SK-N-SH (cell line): Measurements from ENCODE around the gene TNFAIP8L2. TPM values are rescaled to one million over a fixed set of nuclear protein-coding genes. Genes with fewer than 3 reads are reported as not detected.

Experiments
- CTCF ChIA-PET: fragments of 300-600, 350-600 bp; formaldehyde crosslinking; extraction: SDS; loops from one replicate; lab custom pipeline; 2021; lab: Yijun Ruan, JAX
- POLR2A ChIA-PET: fragments of 350-600 bp; sonication (Branson Sonifier 250); formaldehyde crosslinking; extraction: SDS; loops from one replicate; lab custom pipeline; 2020; ENCODE audit warnings: antibody characterized with exemption, inconsistent platforms; lab: Yijun Ruan, JAX
- DNase-seq: peaks from one replicate; pipeline ENCODE4 v3.0.0; 2012
- H2AFZ ChIP-seq: fragments of 200-600 bp; sonication (generic); 2 replicates; pipeline ENCODE4 v1.8.1; 2016; ENCODE audit warnings: antibody characterized with exemption, mild to moderate bottlenecking, low read depth
- H3F3A ChIP-seq: fragments of 200-600 bp; sonication (generic); replicated peaks from 2 replicates; pipeline ENCODE3; 2016; ENCODE audit warnings: antibody characterized with exemption, mild to moderate bottlenecking; ENCODE audit not compliant: insufficient read depth
- H3K27ac ChIP-seq, 2 experiments: fragments of 200-500 bp in 1 of 2; fragments of 200-600 bp in 1 of 2; sonication (Bioruptor generic) in 1 of 2; sonication (generic), shearing (Covaris generic) in 1 of 2; 2 replicates each; pipeline versions ENCODE4 v1.5.1 to v1.6.1; 2014 to 2016; ENCODE audit warnings: low read depth in 2 of 2, inconsistent platforms in 1 of 2, low read length in 1 of 2, mild to moderate bottlenecking in 1 of 2, mixed read lengths in 1 of 2
- H3K27me3 ChIP-seq: fragments of 200-600 bp; sonication (generic), shearing (Covaris generic); 2 replicates; pipeline ENCODE4 v1.6.1; 2016; ENCODE audit warnings: mixed run types; ENCODE audit not compliant: insufficient read depth
- H3K36me3 ChIP-seq, 2 experiments: fragments of 200-500 bp in 1 of 2; fragments of 200-600 bp in 1 of 2; sonication (Bioruptor generic) in 1 of 2; sonication (generic) in 1 of 2; replicated peaks in 1 of 2; 2 replicates each; pipeline versions ENCODE3 to v1.5.1; 2014 to 2016; ENCODE audit warnings: low read length in 1 of 2, mild to moderate bottlenecking in 1 of 2; ENCODE audit not compliant: insufficient read depth in 2 of 2, control insufficient read depth in 1 of 2
- H3K4me1 ChIP-seq, 2 experiments: fragments of 200-500 bp in 1 of 2; fragments of 200-600 bp in 1 of 2; sonication (Bioruptor generic) in 1 of 2; sonication (generic), shearing (Covaris generic) in 1 of 2; 2 replicates each; pipeline versions ENCODE4 v1.5.1 to v1.6.1; 2014 to 2016; ENCODE audit warnings: low read depth in 1 of 2, low read length in 1 of 2, mixed run types in 1 of 2; ENCODE audit not compliant: insufficient read depth in 2 of 2, control insufficient read depth in 1 of 2
- H3K4me2 ChIP-seq: fragments of 200-600 bp; sonication (generic), shearing (Covaris generic); 2 replicates; pipeline ENCODE4 v1.6.1; 2017; ENCODE audit warnings: mixed run types
- H3K4me3 ChIP-seq, 2 experiments: fragments of 200-500 bp in 1 of 2; fragments of 200-600 bp in 1 of 2; sonication (Bioruptor generic) in 1 of 2; sonication (generic), shearing (Covaris generic) in 1 of 2; 2 replicates each; pipeline versions ENCODE4 v1.5.1 to v1.8.1; 2014 to 2016; ENCODE audit warnings: low read depth in 2 of 2, inconsistent platforms in 1 of 2, low read length in 1 of 2, mild to moderate bottlenecking in 1 of 2, mixed read lengths in 1 of 2, moderate library complexity in 1 of 2
- H3K79me2 ChIP-seq: fragments of 200-600 bp; sonication (generic); 2 replicates; pipeline ENCODE4 v1.8.1; 2017; ENCODE audit warnings: mild to moderate bottlenecking; ENCODE audit not compliant: insufficient read depth
- H3K9ac ChIP-seq: fragments of 200-600 bp; sonication (generic); 2 replicates; pipeline ENCODE4 v1.6.1; 2017; ENCODE audit warnings: mixed run types
- H3K9me2 ChIP-seq: fragments of 200-600 bp; sonication (generic); 2 replicates; pipeline ENCODE4 v1.6.1; 2017; ENCODE audit warnings: mixed run types
- H3K9me3 ChIP-seq: fragments of 200-600 bp; sonication (generic); 2 replicates; pipeline ENCODE4 v1.6.1; 2017; ENCODE audit warnings: mixed run types, mild to moderate bottlenecking, moderate library complexity
- H4K20me1 ChIP-seq: fragments of 200-600 bp; sonication (generic); 2 replicates; pipeline ENCODE4 v1.6.1; 2017; ENCODE audit warnings: mild to moderate bottlenecking, mixed run types; ENCODE audit not compliant: insufficient read depth
- FOXJ3 ChIP-seq: sonication (generic); formaldehyde crosslinking; IDR thresholded peaks from 2 replicates; pipeline ENCODE4 v1.5.1; 2020; ENCODE audit warnings: mild to moderate bottlenecking, missing genetic modification reagents
- POLR2AphosphoS5 ChIP-seq: IDR thresholded peaks from 2 replicates; pipeline ENCODE4 v1.6.1; 2012; ENCODE audit warnings: low read depth, low read length
- WGBS: methylation state at CpG from one replicate; pipeline ENCODE4 v1.1.6; 2017; ENCODE audit warnings: low lambda C conversion rate; 5-methylcytosine and 5-hydroxymethylcytosine counted together
- polyA plus RNA-seq, 3 experiments: library from polyadenylated mRNA; depleted of rRNA; stranded (reverse); fragments of >200 nt; gene quantifications; 2 replicates each; pipeline ENCODE4 v1.2.3, GENCODE V29; 2012
- TF ChIP-seq, protein P1 (sequence below): IDR thresholded peaks from 2 replicates; pipeline ENCODE4 v1.6.1; 2012; ENCODE audit warnings: mild to moderate bottlenecking, low read depth, low read length, moderate library complexity
- TF ChIP-seq, protein P2 (sequence below): IDR thresholded peaks from 2 replicates; pipeline ENCODE4 v1.4.0; 2012; ENCODE audit warnings: low read depth, borderline replicate concordance

Gene TNFAIP8L2
- polyA plus RNA-seq, 1 of the 3 experiments (the other 2 are of a cell fraction), result not detected

GRCh38 chr1:151164732-151165280 lies 8.4 kb downstream of the TNFAIP8L2 start:
- ChIA-PET POLR2A (interaction anchor here (0.9 kb wide), 1 partner anchor 25 kb away, joined by 4 read pairs; the partner anchor contains the start of gene VPS72), CTCF (interaction anchor here (0.7 to 1.8 kb wide), 8 partner anchors 9 to 176 kb away, joined by 3 to 12 read pairs (median 4); partner anchors contain the start of genes CDC42SE1, GABPB2, TMOD4 and TNFAIP8L2)
- Histone ChIP-seq H3K9ac (peak overlapping the region; percentile 83), H4K20me1 (no peaks in the 10 kb centered on the region), H3K4me3 (peak overlapping the region; percentile 84 to 86), H3K9me2 (no peaks in the 10 kb centered on the region), H3K4me1 (peaks cover 4 to 15% of the 10 kb centered on the region in 2 experiments; a peak in 2 of 4 replicates), H3F3A (no peaks in the 10 kb centered on the region), H3K79me2 (peaks cover 40% of the 10 kb centered on the region), H3K27ac (peak overlapping the region; percentile 63 to 92; a peak in 3 of 4 replicates), H2AFZ (peak overlapping the region; percentile 89), H3K36me3 (peaks cover 18 to 35% of the 10 kb centered on the region in 2 experiments), H3K4me2 (peak overlapping the region; percentile 95), H3K9me3 (no peaks in the 10 kb centered on the region), H3K27me3 (no peaks in the 10 kb centered on the region)
- TF ChIP-seq, protein P1, sequence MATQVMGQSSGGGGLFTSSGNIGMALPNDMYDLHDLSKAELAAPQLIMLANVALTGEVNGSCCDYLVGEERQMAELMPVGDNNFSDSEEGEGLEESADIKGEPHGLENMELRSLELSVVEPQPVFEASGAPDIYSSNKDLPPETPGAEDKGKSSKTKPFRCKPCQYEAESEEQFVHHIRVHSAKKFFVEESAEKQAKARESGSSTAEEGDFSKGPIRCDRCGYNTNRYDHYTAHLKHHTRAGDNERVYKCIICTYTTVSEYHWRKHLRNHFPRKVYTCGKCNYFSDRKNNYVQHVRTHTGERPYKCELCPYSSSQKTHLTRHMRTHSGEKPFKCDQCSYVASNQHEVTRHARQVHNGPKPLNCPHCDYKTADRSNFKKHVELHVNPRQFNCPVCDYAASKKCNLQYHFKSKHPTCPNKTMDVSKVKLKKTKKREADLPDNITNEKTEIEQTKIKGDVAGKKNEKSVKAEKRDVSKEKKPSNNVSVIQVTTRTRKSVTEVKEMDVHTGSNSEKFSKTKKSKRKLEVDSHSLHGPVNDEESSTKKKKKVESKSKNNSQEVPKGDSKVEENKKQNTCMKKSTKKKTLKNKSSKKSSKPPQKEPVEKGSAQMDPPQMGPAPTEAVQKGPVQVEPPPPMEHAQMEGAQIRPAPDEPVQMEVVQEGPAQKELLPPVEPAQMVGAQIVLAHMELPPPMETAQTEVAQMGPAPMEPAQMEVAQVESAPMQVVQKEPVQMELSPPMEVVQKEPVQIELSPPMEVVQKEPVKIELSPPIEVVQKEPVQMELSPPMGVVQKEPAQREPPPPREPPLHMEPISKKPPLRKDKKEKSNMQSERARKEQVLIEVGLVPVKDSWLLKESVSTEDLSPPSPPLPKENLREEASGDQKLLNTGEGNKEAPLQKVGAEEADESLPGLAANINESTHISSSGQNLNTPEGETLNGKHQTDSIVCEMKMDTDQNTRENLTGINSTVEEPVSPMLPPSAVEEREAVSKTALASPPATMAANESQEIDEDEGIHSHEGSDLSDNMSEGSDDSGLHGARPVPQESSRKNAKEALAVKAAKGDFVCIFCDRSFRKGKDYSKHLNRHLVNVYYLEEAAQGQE, result no peak
- TF ChIP-seq, protein P2, sequence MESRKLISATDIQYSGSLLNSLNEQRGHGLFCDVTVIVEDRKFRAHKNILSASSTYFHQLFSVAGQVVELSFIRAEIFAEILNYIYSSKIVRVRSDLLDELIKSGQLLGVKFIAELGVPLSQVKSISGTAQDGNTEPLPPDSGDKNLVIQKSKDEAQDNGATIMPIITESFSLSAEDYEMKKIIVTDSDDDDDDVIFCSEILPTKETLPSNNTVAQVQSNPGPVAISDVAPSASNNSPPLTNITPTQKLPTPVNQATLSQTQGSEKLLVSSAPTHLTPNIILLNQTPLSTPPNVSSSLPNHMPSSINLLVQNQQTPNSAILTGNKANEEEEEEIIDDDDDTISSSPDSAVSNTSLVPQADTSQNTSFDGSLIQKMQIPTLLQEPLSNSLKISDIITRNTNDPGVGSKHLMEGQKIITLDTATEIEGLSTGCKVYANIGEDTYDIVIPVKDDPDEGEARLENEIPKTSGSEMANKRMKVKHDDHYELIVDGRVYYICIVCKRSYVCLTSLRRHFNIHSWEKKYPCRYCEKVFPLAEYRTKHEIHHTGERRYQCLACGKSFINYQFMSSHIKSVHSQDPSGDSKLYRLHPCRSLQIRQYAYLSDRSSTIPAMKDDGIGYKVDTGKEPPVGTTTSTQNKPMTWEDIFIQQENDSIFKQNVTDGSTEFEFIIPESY, result no peak
- WGBS, result 23% methylated on average over 6 of the region's 11 CpGs
- DNase-seq, result no peak

DNA sequence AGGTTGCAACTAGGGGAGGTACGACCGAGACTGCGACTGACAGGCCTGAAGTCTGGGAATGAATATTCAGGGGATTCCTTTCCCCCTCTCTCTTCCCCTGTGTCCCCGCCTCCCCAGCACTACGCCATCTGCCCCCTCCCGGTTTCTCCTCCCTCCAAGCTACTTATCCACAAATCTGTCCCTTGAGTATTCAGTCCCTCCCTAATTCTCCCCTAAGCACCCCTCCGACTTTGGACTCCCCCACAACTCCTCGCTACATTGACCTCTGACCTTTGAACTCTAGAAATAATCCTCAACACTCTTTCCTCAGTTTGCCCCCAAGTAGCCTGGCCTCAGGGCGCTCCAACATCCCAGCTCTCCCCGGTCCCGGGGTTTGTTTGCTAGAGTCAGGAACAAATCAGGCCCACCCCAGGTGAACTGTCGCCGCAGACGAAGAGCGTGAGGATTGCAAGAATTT lies 8.9 kb downstream of the TNFAIP8L2 start:
- H3K27ac ChIP-seq, result peak overlapping the region; percentile 63 to 92; a peak in 3 of 4 replicates
- H3K4me3 ChIP-seq, result peak overlapping the region; percentile 84 to 86
- H2AFZ ChIP-seq, result peak overlapping the region; percentile 89
- H4K20me1 ChIP-seq, result no peaks in the 10 kb centered on the region
- peaks cover 17 to 35% of the 10 kb centered on the region in 2 experiments for H3K36me3 ChIP-seq
- POLR2A ChIA-PET, result interaction anchor here (0.9 kb wide), 1 partner anchor 24 kb away, joined by 4 read pairs; the partner anchor contains the start of gene VPS72
- peaks cover 40% of the 10 kb centered on the region for H3K79me2 ChIP-seq
- no peaks in the 10 kb centered on the region for H3F3A ChIP-seq
- CTCF ChIA-PET, result interaction anchor here (0.7 to 1.8 kb wide), 8 partner anchors 9 to 176 kb away, joined by 3 to 12 read pairs (median 4); partner anchors contain the start of genes CDC42SE1, GABPB2, TMOD4 and TNFAIP8L2
- TF ChIP-seq POLR2AphosphoS5, result peak; percentile 33; the same call in 1 of the 2 replicates
- no peak for TF ChIP-seq FOXJ3 (CRISPR knock-in tag)
- peak overlapping the region; percentile 83 for H3K9ac ChIP-seq
- 3% methylated on average over 14 of the region's 15 CpGs for WGBS
- no peaks in the 10 kb centered on the region for H3K9me2 ChIP-seq
- DNase-seq, result peak; percentile 67
- H3K4me2 ChIP-seq, result peak overlapping the region; percentile 95
- no peaks in the 10 kb centered on the region for H3K27me3 ChIP-seq
- peaks cover 4 to 15% of the 10 kb centered on the region in 2 experiments; a peak in 2 of 4 replicates for H3K4me1 ChIP-seq
- no peaks in the 10 kb centered on the region for H3K9me3 ChIP-seq
